MM.1S (cell line): ENCODE results near the gene TCF15.

Experiments
- CTCF ChIP-seq: fragments of 300-600 bp; sonication (generic); IDR thresholded peaks from 2 replicates; pipeline ENCODE4 v1.5.1; 2016; ENCODE audit warnings: antibody characterized with exemption, low read length, mixed read lengths
- EZH2phosphoT487 ChIP-seq: fragments of 300-600 bp; sonication (generic); IDR thresholded peaks from 2 replicates; pipeline ENCODE4 v1.6.1; 2018; ENCODE audit warnings: antibody characterized with exemption, low read length

GRCh38 chr20:588476-588875 lies 21.6 kb downstream of the TCF15 start:
- TF ChIP-seq CTCF = no peak
- no peak for TF ChIP-seq EZH2phosphoT487
